GM21529 (cell line): ENCODE measurements around the gene FOXP1.
"Not testable (repeated sequence)": the region's sequence is repeated elsewhere in the genome, so short reads cannot be mapped to it uniquely, and the experiment has no call there.

Experiments
- ATAC-seq: cut with Tn5 transposase; IDR thresholded peaks from one replicate; pipeline ENCODE4 v1.9.1; 2021; ENCODE audit not compliant: unreplicated experiment

FOXP1 gene

DNA sequence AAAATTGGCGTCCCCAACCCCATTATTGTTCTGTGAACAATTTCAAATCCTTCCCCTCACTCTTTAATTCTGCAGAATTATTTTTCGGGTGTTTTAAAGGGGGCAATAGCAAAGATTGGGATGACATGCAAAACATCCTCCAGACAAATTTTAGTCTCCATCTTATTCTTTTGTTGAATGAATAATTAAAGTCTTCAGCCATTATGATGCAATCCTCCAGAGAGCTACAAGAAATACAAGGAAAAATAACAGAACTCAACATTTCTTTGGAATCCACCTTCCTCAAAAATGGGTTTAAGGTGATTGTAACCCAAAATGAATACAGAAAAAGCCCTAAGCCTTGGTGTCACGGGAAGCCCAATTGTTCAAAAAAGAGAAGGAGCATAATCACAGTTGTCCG is 49.9 kb downstream of the FOXP1 start:
- ATAC-seq, result no peak

DNA sequence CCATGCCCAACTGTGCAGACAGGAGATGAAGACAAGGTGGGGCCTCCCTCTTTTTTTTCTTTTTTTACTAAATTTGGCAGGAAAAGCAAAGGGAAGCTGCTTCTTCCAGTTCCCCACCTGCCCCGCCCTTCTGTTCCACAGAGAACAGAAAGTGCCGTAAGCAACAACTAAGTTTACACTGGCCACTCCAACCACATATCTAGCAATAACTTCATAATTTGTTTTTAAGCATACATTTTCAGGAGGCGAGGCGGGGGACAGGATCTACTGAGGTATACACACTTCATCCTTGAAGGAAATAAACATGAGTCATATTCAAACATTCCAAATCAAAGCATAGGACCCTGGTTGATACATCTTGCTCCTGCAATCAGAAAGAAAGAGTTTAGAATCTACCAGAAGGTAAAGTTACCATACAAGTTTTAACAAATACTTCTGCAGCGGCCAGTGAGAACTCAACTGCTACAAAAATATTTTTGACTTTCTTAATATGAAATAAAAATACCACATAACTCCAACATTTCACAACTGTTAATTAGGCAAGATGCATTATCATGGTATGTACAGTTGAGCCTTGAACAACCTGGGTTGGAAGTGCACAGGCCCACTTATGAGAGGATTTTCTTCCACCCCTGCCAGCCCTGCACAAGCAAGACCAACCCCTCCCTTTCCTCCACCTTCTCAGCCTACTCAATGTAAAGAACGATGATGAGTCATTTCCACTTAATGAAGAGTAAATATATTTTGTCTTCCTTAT is 50.7 kb downstream of the FOXP1 start:
- no peak for ATAC-seq

- no peak for ATAC-seq
These were observed 52.5 kb downstream of the FOXP1 start for GRCh38 chr3:71530903-71531530.

GRCh38 chr3:71528816-71529215 is 54.7 kb downstream of the FOXP1 start:
- peak; percentile 66 for ATAC-seq

GRCh38 chr3:71526448-71526847 is 57.1 kb downstream of the FOXP1 start:
- ATAC-seq, result not testable (repeated sequence)

DNA sequence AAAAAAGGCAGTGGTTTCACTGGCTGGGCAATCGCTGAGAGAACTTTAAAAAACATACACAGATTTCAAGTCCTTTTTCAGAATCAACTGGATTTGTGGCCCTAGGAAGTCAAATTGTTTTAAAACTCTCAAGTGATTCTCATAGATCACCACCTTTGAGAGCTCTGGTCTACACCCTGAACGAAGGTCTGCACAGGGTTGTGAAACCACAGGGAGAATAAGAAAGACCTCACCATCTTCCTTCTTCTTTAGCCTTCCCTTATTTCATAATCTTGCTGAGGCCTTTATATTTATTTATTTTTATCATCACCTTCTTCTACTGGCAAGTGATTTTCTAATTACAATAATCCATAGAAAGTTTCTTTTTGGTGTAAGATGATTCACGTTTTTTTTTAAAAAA is 58.1 kb downstream of the FOXP1 start:
- no peak for ATAC-seq

DNA sequence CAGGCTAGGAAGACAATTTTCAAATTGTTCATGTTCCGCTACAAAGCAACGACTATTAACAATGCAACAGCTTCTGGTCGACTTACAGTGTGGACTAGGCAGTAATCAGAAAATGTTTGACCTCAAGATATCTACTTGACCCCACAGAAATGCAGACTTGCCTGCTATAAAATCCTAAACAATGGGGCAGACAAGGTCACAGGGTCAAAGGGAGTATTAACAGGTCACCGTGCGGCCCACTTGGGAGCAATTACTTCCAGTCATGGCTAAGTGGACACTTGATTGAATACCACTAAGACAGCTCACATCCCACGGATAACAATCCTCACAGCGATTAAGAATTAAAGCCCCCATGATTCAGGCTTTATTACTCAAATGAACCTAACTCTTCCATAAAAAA is 58.9 kb downstream of the FOXP1 start:
- no peak for ATAC-seq

DNA sequence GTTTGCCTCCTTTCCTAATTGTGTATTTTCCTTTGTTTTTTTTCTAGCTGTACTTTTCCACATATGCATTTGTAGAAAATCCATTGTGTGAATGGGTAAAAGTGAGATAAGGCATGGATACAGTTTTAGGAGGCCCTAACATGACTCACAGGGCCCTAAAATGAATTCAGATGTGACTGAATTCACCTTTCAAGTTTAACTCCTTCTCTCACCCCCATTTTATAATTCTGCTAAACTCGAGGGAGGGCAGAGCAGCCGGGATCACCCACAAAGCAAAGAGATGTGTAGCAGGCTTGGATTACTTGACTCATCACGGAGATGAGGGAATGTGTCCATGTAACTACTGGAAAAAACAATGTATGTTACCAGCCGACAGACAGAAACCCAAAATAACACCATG is 59.9 kb downstream of the FOXP1 start:
- ATAC-seq, result no peak

DNA sequence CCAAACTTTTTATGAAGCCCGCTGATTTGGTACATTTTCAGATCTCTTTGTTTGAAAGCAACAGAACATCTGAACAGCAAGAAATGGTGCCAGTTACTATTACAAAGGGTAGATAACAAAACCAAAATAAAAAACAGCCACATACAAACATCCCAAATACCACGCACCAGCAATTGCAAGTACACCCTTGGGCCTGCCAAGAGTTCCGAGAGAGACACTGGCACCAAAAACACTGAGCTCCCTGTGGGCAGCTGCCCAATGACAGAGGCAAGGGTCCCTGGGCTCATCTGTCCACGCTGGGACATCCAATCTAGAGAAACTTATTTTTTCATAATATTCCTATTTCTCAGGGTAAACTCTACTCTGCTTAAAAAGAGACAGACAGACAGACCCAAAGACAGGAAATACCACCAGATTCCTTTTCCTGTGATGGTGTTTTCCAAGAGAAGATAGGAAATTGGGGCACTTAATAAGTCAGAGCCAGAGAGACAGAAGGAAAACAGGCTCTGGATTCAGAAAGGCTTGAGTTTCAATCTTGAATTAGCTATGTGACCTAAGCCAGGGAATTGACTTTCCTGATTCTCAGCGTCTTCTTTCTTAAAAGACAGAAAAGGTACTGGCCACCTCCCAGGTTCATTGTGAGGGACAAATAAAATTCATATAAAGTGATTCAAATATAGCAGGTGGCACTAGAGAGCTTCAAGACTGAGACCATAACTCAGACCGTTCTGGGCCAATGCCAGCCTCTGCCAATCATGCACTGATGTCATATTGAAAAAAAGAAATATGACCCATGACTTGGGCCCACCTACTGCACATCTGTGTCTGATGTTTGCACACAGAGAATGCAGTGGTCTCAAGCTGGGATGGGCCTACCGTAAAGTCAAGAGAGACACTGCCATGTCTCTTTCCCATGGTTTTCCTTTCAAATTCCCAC is 61.3 kb downstream of the FOXP1 start:
- ATAC-seq, result no peak

DNA sequence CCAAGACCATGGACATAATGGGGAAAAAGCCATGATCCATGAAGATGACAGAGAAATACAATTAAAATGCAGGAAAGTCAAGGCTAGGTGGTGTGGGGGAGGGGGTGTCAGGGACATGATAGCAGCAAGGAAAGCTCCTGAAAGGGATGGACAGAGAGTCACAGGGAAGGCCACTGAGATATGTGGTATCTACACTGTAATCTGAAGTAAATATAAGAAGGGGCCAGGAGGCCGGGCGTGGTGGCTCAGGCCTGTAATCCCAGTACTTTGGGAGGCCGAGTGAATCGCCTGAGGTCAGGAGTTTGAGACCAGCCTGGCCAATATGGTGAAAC is 62.5 kb downstream of the FOXP1 start:
- no peak for ATAC-seq

DNA sequence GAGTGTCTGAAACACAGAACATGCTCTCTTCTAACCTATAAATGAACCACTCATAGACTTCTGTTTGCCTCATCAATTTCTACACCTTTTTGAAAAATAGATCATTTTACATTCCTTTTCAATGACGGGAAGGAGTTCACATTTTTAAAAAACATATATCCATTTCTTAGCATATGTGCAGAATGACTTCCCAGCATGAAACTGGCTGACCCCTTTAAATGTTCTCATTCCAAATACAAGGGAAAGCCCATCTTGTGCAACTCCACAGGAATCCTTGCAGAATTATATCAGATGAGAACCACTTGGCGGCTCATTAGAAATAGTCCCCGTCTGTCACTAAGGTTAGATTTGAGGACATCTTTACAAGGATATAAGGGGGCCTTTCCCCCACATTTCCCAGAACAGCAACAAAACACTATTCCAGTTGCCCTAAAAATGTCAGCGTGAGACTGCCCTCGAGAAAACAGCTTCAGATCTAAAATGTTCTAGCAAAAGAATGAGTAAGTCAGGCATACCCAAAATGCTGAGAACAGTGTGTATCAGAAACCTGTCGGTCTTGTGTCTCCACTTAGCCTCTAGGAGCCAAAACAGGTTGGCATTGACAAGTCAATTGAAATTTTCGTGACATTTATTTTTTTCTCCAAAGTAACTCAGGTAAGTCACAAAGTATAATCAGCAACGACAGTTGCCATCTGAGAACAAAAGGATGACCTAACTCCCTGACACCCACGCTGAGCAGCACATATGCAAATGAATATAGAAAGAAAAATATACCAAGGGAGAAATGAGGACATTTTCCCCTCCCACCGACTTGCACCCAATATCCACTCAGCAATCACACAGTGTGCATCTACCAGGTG is 63.1 kb downstream of the FOXP1 start:
- ATAC-seq, result no peak

- ATAC-seq, result no peak
These were observed 65.4 kb downstream of the FOXP1 start for GRCh38 chr3:71518089-71518488.

GRCh38 chr3:71517271-71517791 is 66.2 kb downstream of the FOXP1 start:
- no peak for ATAC-seq

DNA sequence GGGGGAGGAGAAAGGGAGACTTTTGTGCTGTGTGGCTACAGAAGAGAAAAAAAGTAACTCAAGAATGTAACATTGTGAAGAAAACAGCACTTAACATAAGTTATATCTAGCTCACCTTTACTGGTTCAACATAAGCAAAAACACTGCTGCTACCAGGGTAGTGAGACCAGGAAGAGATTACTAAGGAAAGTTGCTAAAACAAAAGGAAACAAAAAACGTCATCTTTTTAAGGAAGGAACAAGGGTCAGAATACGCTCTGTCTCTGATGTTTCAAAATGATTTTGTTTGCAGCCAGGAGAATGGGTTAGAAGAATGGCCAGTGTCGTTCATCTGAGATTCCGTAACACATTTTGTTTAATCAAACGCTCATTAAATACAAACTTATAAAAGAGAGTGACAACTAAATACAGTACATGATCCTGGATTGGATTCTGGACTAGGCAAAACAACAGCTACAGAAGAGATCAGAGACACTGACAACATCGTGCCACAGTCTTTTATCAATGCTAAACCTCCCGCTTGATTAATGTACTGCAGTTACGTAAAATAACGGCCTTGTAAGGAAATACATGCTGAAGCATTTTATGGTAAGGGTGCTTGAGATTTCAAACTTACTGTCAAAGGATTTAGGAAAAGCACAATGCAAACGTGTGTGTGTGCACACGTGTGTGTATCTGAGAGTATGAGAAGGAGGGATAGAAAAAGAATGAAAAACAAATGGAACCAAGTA is 67.7 kb downstream of the FOXP1 start:
- no peak for ATAC-seq

GRCh38 chr3:71514621-71515020 is 68.9 kb downstream of the FOXP1 start:
- no peak for ATAC-seq

- no peak for ATAC-seq
These were observed 70.0 kb downstream of the FOXP1 start for GRCh38 chr3:71513515-71513914.

GRCh38 chr3:71513081-71513480 is 70.4 kb downstream of the FOXP1 start:
- ATAC-seq, result no peak

- ATAC-seq, result no peak
These were observed 71.0 kb downstream of the FOXP1 start for GRCh38 chr3:71512544-71512943.

GRCh38 chr3:71512000-71512399 is 71.5 kb downstream of the FOXP1 start:
- ATAC-seq, result no peak

- ATAC-seq, result no peak
These were observed 72.1 kb downstream of the FOXP1 start for GRCh38 chr3:71511446-71511845.
